Upper lobe of right lung (tissue), 1 donor: Measurements from ENCODE around the gene MCM6. TPM values are rescaled to one million over a fixed set of nuclear protein-coding genes. Genes with fewer than 3 reads are reported as not detected.
A peak's percentile ranks its signal among the peaks of the same experiment; 100 is the strongest.
"Not testable (repeated sequence)": the region's sequence is repeated elsewhere in the genome, so short reads cannot be mapped to it uniquely, and the experiment has no call there.

ENCODE experiments used
- ATAC-seq: fragments of 200-7000 bp; cut with Tn5 transposase; one replicate; pipeline ENCODE4 v1.9.1; 2020; ENCODE audit warnings: mild to moderate bottlenecking, moderate library complexity
- DNase-seq: peaks from one replicate; pipeline ENCODE4 v3.0.0-alpha.2; 2020
- H3K27ac ChIP-seq: fragments of 200-600 bp; one replicate; pipeline ENCODE4 v1.8.0; 2022
- H3K27me3 ChIP-seq: fragments of 200-600 bp; one replicate; pipeline ENCODE4 v1.8.0; 2022; ENCODE audit warnings: mild to moderate bottlenecking
- H3K36me3 ChIP-seq: fragments of 200-600 bp; one replicate; pipeline ENCODE4 v1.8.0; 2022
- H3K4me1 ChIP-seq: fragments of 200-600 bp; one replicate; pipeline ENCODE4 v1.8.0; 2022
- H3K4me3 ChIP-seq: fragments of 200-600 bp; one replicate; pipeline ENCODE4 v1.8.0; 2022; ENCODE audit warnings: mild to moderate bottlenecking
- H3K9me3 ChIP-seq: fragments of 200-600 bp; one replicate; pipeline ENCODE4 v1.8.0; 2022
- CTCF ChIP-seq: fragments of 200-600 bp; IDR thresholded peaks from one replicate; pipeline ENCODE4 v1.8.0; 2022; ENCODE audit warnings: antibody characterized with exemption
- intact Hi-C: fragments of 100-400 bp; cut with DNase I; formaldehyde crosslinking; loops from one replicate; pipeline ENCODE4 v1.11.0; 2022
- total RNA-seq: library from RNA; stranded (reverse); fragmentation: NEBNext Ultra II Directional; extraction: Animal tissue kit (Norgen Biotek cat#: 25700); gene quantifications from one replicate; pipeline ENCODE4 v1.2.1, GENCODE V29; 2021
- donor health status: DM: no; HTN: yes; CAD: no; lungs with severe emphysema.

Gene MCM6
- total RNA-seq, 1 donor from 2014 or later, result 8.2 TPM

- Histone ChIP-seq H3K4me1 (no peaks in the 10 kb centered on the region), H3K27me3 (no peaks in the 10 kb centered on the region), H3K4me3 (no peak overlapping the region), H3K27ac (no peak overlapping the region), H3K36me3 (no peaks in the 10 kb centered on the region), H3K9me3 (no peaks in the 10 kb centered on the region)
- intact Hi-C loops, result no loop called here
- no peak for ATAC-seq
- DNase-seq, result no peak
- TF ChIP-seq CTCF, result no peak
These were observed 22.1 kb upstream of the MCM6 start for GRCh38 chr2:135898234-135898786.

GRCh38 chr2:135894930-135895329 is 18.7 kb upstream of the MCM6 start:
- no peak for ATAC-seq
- no peaks in the 10 kb centered on the region for H3K27me3 ChIP-seq
- no peak for DNase-seq
- H3K4me1 ChIP-seq, result no peaks in the 10 kb centered on the region
- H3K9me3 ChIP-seq, result no peaks in the 10 kb centered on the region
- no peak overlapping the region for H3K27ac ChIP-seq
- no peak overlapping the region for H3K4me3 ChIP-seq
- intact Hi-C loops, result no loop called here
- no peak for TF ChIP-seq CTCF
- no peaks in the 10 kb centered on the region for H3K36me3 ChIP-seq

- ATAC-seq (no peak), DNase-seq (no peak)
- Histone ChIP-seq H3K9me3 (no peaks in the 10 kb centered on the region), H3K27me3 (no peaks in the 10 kb centered on the region), H3K27ac (no peak overlapping the region), H3K36me3 (no peaks in the 10 kb centered on the region), H3K4me1 (no peaks in the 10 kb centered on the region), H3K4me3 (no peak overlapping the region)
- intact Hi-C loops, result no loop called here
- no peak for TF ChIP-seq CTCF
These were observed 17.1 kb upstream of the MCM6 start for GRCh38 chr2:135893374-135893794.

DNA sequence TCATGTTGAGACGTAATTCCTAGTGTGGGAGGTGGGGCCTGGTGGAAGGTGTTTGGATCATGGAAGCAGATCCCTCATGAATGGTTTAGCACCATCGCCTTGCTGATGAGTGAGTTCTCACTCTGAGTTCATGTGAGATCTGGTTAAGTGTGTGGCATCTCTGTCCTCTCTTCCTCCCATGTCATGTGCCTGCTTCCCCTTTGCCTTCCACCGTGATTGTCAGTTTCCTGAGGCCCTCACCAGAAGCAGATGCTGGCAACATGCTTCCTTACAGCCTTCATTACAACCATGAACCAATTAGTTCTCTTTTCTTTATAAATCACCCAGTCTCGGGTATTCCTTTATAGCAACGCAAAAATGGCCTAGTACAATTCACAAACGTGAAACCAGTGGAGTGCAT is 14.6 kb upstream of the MCM6 start:
- ATAC-seq, result peak; percentile 67
- Histone ChIP-seq H3K9me3 (no peaks in the 10 kb centered on the region), H3K27me3 (no peaks in the 10 kb centered on the region), H3K36me3 (no peaks in the 10 kb centered on the region), H3K4me3 (no peak overlapping the region), H3K27ac (no peak overlapping the region), H3K4me1 (no peaks in the 10 kb centered on the region)
- DNase-seq, result no peak
- intact Hi-C loops, result no loop called here
- no peak for TF ChIP-seq CTCF

DNA sequence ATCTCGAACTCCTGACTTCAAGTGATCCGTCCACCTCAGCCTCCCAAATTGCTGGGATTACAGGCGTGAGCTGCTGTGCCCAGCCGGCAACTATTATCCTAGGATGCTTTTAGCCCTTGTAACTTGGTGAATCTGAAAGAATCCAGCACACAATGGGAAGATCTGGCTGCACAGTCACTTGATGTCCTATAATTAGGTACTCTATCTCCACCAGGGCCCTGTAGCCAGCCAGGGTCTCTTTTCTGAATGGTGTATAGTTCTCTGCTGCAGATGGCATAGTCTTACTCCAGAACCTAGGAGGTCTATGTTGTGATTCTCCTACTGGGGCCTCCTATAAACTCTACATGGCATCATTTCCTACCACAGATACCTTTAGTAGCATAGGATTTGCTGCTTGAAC is 13.9 kb upstream of the MCM6 start:
- no peaks in the 10 kb centered on the region for H3K9me3 ChIP-seq
- H3K4me3 ChIP-seq, result no peak overlapping the region
- no peaks in the 10 kb centered on the region for H3K4me1 ChIP-seq
- no peak for TF ChIP-seq CTCF
- intact Hi-C loops, result no loop called here
- ATAC-seq (no peak), DNase-seq (no peak)
- no peaks in the 10 kb centered on the region for H3K27me3 ChIP-seq
- H3K27ac ChIP-seq, result no peak overlapping the region
- H3K36me3 ChIP-seq, result no peaks in the 10 kb centered on the region

DNA sequence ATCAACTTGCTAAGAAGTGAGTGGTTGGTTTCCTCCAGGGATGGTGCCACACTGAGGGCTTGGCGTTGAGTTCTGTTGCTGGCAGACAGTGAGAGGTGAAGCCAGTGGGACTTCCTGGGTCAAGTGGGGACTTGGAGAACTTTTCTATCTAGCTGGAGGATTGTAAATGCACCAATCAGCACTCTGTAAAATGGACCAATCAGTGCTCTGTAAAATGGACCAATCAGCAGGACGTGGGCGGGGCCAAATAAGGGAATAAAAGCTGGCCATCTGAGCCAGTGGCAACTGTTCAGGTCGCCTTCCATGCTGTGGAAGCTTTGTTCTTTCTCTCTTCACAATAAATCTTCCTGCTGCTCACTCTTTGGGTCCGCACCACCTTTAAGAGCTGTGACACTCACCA is 12.3 kb upstream of the MCM6 start:
- H3K9me3 ChIP-seq, H3K4me1 ChIP-seq, H3K4me3 ChIP-seq, intact Hi-C loops, ATAC-seq, H3K36me3 ChIP-seq, H3K27ac ChIP-seq, H3K27me3 ChIP-seq, DNase-seq: not testable (repeated sequence)
